K562 (cell line): Measurements from ENCODE around the gene CERS6. TPM values are rescaled to one million over a fixed set of nuclear protein-coding genes. Genes with fewer than 3 reads are reported as not detected.

ENCODE experiments used
- ARHGAP35 ChIP-seq: fragments of 450-650 bp; IDR thresholded peaks from 2 replicates; pipeline ENCODE4 v1.6.1; 2018; ENCODE audit not compliant: partially characterized antibody
- DIDO1 ChIP-seq: fragments of 450-650 bp; IDR thresholded peaks from 2 replicates; pipeline ENCODE4 v1.6.1; 2016; ENCODE audit warnings: low read depth, missing biosample characterization, missing genetic modification characterization
- MIER1 ChIP-seq: fragments of 450-650 bp; IDR thresholded peaks from 2 replicates; pipeline ENCODE4 v1.6.1; 2016; ENCODE audit warnings: antibody characterized with exemption, mild to moderate bottlenecking, low read depth
- NFRKB ChIP-seq: fragments of 450-650 bp; IDR thresholded peaks from 2 replicates; pipeline ENCODE4 v1.6.1; 2016; ENCODE audit warnings: low read depth
- PRMT5 ChIP-seq: sonication (generic); formaldehyde crosslinking; IDR thresholded peaks from 2 replicates; pipeline ENCODE4 v1.5.0; 2020; ENCODE audit warnings: missing genetic modification reagents
- SAFB ChIP-seq: fragments of 200-400 bp; formaldehyde crosslinking; IDR thresholded peaks from 2 replicates; pipeline ENCODE4 v1.6.1; 2017; ENCODE audit warnings: low read depth, low read length, borderline replicate concordance
- SLC30A9 ChIP-seq: fragments of 250-450 bp; sonication (Bioruptor Pico); IDR thresholded peaks from 2 replicates; pipeline ENCODE4 v1.8.0; 2022; ENCODE audit warnings: mild to moderate bottlenecking, moderate library complexity
- SRSF1 ChIP-seq: fragments of 200-400 bp; formaldehyde crosslinking; IDR thresholded peaks from 2 replicates; pipeline ENCODE4 v1.6.1; 2017; ENCODE audit warnings: mild to moderate bottlenecking, low read depth, low read length, moderate library complexity
- TBL1XR1 ChIP-seq, 2 experiments: IDR thresholded peaks; 2 replicates each; pipeline ENCODE4 v1.6.1; 2012; ENCODE audit warnings: improper control_type of control experiment in 2 of 2, low read length in 2 of 2, mild to moderate bottlenecking in 1 of 2
- TCF7 ChIP-seq: sonication (generic); IDR thresholded peaks from 2 replicates; pipeline ENCODE4 v1.6.1; 2016; ENCODE audit warnings: antibody characterized with exemption, borderline replicate concordance
- XRCC5 ChIP-seq: fragments of 200-400 bp; formaldehyde crosslinking; IDR thresholded peaks from 2 replicates; pipeline ENCODE4 v1.6.1; 2017; ENCODE audit warnings: low read depth, mild to moderate bottlenecking, low read length
- YBX1 ChIP-seq: fragments of 450-650 bp; IDR thresholded peaks from 2 replicates; pipeline ENCODE4 v1.7.1; 2016; ENCODE audit warnings: mild to moderate bottlenecking
- ZNF224 ChIP-seq: sonication (generic); formaldehyde crosslinking; IDR thresholded peaks from 2 replicates; pipeline ENCODE4 v1.8.0; 2022; ENCODE audit warnings: mild to moderate bottlenecking, missing genetic modification reagents
- ZNF3 ChIP-seq: fragments of 250-450 bp; sonication (Bioruptor Pico); IDR thresholded peaks from 2 replicates; pipeline ENCODE4 v1.5.0; 2021; ENCODE audit warnings: mild to moderate bottlenecking, moderate library complexity
- ZNF444 ChIP-seq: fragments of 250-450 bp; sonication (Bioruptor Pico); IDR thresholded peaks from 2 replicates; pipeline ENCODE4 v1.4.0; 2020; ENCODE audit warnings: mild to moderate bottlenecking, moderate library complexity
- ZNF551 ChIP-seq: fragments of 250-450 bp; sonication (Bioruptor Pico); IDR thresholded peaks from 2 replicates; pipeline ENCODE4 v1.5.0; 2021; ENCODE audit warnings: mild to moderate bottlenecking, moderate library complexity
- ZNF75A ChIP-seq: fragments of 450-650 bp; formaldehyde crosslinking; IDR thresholded peaks from 2 replicates; pipeline ENCODE4 v1.4.0; 2020; ENCODE audit warnings: mild to moderate bottlenecking
- ZNF77 ChIP-seq: fragments of 250-450 bp; sonication (Bioruptor Pico); IDR thresholded peaks from 2 replicates; pipeline ENCODE4 v1.5.0; 2020
- ZZZ3 ChIP-seq: fragments of 450-650 bp; IDR thresholded peaks from 2 replicates; pipeline ENCODE4 v1.6.1; 2016; ENCODE audit warnings: antibody characterized with exemption, mild to moderate bottlenecking, moderate library complexity
- polyA plus RNA-seq, 8 experiments: library from polyadenylated mRNA; depleted of rRNA in 4 of 8; stranded (reverse) in 5 of 8; unstranded in 3 of 8; fragments of >200 nt; fragmentation: Nextera tagmentation in 2 of 8; fragmentation: Illumina TruSeq in 1 of 8; extraction: Ambion mirVana in 2 of 8; extraction: Trizol in 1 of 8; gene quantifications; 2 replicates each; pipeline versions ENCODE4 v1.2.1 to v1.2.3, GENCODE V29; 2011 to 2014; ENCODE audit warnings: inconsistent platforms in 1 of 8, missing spikeins in 1 of 8
- total RNA-seq, 7 experiments: library from RNA; depleted of rRNA in 6 of 7; stranded (reverse); fragments of >200 nt in 6 of 7; fragmentation: Illumina TruSeq in 2 of 7; extraction: Trizol in 2 of 7; gene quantifications; 2 replicates each; pipeline versions ENCODE4 v1.2.1 to v1.2.3, GENCODE V29; 2011 to 2021; ENCODE audit warnings: low replicate concordance in 1 of 7
- TF ChIP-seq, protein P1 (sequence below): sonication (generic); formaldehyde crosslinking; IDR thresholded peaks from 2 replicates; pipeline ENCODE4 v1.8.1; 2023; ENCODE audit warnings: mild to moderate bottlenecking, missing genetic modification reagents, moderate library complexity
- TF ChIP-seq, protein P2 (sequence below): fragments of 250-450 bp; sonication (Bioruptor Pico); IDR thresholded peaks from 2 replicates; pipeline ENCODE4 v1.8.0; 2022; ENCODE audit warnings: moderate library complexity, mild to moderate bottlenecking, inconsistent platforms
- TF ChIP-seq, protein P3 (sequence below): fragments of 250-450 bp; sonication (Bioruptor Pico); IDR thresholded peaks from 2 replicates; pipeline ENCODE4 v1.9.0; 2021; ENCODE audit warnings: mild to moderate bottlenecking, inconsistent platforms
- TF ChIP-seq, protein P4 (sequence below), 2 experiments: fragments of 150-350 bp in 1 of 2; IDR thresholded peaks; 2 replicates each; pipeline ENCODE4 v1.6.1; 2012 to 2016; ENCODE audit warnings: low read depth in 2 of 2, low read length in 2 of 2, mild to moderate bottlenecking in 1 of 2, moderate library complexity in 1 of 2

CERS6 gene
- total and polyA plus RNA-seq, 9 of the 15 experiments (the other 6 are each of a cell fraction or from before 2014, with no cell fraction given) = 1.6 to 13.6 (median 11.4) TPM

DNA sequence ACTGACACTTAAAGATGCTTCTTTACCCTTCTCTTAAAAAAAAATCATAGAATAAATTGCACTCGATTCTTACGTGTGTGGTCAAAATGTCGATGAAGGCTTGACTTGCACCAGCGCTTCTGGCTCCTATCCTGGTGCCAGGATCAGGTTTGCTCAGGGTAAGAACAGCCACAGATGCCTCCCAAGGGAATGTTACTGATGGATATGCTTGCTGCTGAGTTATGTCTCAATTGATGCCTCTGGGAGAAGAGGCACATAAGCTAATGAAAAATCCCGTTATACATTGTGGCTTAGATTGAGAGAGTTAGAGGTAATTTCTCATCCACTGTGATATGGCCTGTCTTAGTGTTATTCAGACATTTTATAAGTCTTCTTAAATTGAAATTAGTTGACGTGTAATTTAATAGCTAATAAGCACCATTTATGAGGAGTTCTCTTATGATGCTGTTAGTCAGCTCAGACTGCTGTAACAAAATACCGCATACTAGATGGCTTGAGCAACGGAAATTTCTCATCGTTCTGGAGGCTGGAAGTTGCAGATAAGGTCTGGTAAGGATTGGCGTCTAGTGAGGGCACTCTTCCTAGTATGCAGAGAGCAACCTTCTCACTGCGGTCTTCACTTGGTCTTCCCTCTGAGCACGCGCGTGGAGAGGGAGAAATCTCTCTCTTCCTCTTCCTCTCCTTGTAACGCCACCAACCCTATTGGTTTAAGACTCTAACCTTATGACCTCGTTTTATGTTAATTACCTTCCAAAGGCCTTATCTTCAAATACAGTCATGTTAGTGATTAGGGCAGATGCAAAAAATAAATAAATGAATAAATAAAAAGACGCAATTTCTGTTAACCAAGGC is 229.8 kb downstream of the CERS6 start (continued):
- TF ChIP-seq TBL1XR1 (IDR thresholded peaks at IDR 0.05; ENCODE audit: low read length in 2 of 2) (no peak), ZNF75A (CRISPR knock-in tag) (no peak), TCF7 (no peak), ZZZ3 (no peak), PRMT5 (CRISPR knock-in tag) (no peak), YBX1 (no peak), ARHGAP35 (no peak), ZNF3 (CRISPR knock-in tag) (no peak), ZNF551 (CRISPR knock-in tag) (no peak), SLC30A9 (CRISPR knock-in tag) (no peak), NFRKB (no peak), ZNF444 (no peak), DIDO1 (no peak), SRSF1 (no peak), ZNF77 (no peak), SAFB (no peak), ZNF224 (CRISPR knock-in tag) (no peak), MIER1 (no peak), XRCC5 (no peak)
- TF ChIP-seq, protein P1, sequence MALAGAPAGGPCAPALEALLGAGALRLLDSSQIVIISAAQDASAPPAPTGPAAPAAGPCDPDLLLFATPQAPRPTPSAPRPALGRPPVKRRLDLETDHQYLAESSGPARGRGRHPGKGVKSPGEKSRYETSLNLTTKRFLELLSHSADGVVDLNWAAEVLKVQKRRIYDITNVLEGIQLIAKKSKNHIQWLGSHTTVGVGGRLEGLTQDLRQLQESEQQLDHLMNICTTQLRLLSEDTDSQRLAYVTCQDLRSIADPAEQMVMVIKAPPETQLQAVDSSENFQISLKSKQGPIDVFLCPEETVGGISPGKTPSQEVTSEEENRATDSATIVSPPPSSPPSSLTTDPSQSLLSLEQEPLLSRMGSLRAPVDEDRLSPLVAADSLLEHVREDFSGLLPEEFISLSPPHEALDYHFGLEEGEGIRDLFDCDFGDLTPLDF (CRISPR knock-in tag) = no peak
- TF ChIP-seq, protein P2, sequence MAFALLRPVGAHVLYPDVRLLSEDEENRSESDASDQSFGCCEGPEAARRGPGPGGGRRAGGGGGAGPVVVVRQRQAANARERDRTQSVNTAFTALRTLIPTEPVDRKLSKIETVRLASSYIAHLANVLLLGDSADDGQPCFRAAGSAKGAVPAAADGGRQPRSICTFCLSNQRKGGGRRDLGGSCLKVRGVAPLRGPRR (CRISPR knock-in tag) = no peak
- TF ChIP-seq, protein P3, sequence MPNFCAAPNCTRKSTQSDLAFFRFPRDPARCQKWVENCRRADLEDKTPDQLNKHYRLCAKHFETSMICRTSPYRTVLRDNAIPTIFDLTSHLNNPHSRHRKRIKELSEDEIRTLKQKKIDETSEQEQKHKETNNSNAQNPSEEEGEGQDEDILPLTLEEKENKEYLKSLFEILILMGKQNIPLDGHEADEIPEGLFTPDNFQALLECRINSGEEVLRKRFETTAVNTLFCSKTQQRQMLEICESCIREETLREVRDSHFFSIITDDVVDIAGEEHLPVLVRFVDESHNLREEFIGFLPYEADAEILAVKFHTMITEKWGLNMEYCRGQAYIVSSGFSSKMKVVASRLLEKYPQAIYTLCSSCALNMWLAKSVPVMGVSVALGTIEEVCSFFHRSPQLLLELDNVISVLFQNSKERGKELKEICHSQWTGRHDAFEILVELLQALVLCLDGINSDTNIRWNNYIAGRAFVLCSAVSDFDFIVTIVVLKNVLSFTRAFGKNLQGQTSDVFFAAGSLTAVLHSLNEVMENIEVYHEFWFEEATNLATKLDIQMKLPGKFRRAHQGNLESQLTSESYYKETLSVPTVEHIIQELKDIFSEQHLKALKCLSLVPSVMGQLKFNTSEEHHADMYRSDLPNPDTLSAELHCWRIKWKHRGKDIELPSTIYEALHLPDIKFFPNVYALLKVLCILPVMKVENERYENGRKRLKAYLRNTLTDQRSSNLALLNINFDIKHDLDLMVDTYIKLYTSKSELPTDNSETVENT = no peak
- TF ChIP-seq, protein P4, sequence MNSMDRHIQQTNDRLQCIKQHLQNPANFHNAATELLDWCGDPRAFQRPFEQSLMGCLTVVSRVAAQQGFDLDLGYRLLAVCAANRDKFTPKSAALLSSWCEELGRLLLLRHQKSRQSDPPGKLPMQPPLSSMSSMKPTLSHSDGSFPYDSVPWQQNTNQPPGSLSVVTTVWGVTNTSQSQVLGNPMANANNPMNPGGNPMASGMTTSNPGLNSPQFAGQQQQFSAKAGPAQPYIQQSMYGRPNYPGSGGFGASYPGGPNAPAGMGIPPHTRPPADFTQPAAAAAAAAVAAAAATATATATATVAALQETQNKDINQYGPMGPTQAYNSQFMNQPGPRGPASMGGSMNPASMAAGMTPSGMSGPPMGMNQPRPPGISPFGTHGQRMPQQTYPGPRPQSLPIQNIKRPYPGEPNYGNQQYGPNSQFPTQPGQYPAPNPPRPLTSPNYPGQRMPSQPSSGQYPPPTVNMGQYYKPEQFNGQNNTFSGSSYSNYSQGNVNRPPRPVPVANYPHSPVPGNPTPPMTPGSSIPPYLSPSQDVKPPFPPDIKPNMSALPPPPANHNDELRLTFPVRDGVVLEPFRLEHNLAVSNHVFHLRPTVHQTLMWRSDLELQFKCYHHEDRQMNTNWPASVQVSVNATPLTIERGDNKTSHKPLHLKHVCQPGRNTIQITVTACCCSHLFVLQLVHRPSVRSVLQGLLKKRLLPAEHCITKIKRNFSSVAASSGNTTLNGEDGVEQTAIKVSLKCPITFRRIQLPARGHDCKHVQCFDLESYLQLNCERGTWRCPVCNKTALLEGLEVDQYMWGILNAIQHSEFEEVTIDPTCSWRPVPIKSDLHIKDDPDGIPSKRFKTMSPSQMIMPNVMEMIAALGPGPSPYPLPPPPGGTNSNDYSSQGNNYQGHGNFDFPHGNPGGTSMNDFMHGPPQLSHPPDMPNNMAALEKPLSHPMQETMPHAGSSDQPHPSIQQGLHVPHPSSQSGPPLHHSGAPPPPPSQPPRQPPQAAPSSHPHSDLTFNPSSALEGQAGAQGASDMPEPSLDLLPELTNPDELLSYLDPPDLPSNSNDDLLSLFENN (IDR thresholded peaks at IDR 0.05; ENCODE audit: low read depth in 2 of 2, low read length in 2 of 2) = 0 out of 4 replicates have a peak, but pooled peaks of 1 of the 2 experiments have one; percentile 52
